DMS 273 (cell line): Measurements from ENCODE around the gene PGM1.
A peak's percentile ranks its signal among the peaks of the same experiment; 100 is the strongest.

Experiments used
- DNase-seq: peaks from one replicate; lab custom pipeline; 2025; ENCODE audit not compliant: unreplicated experiment; lab: John Stamatoyannopoulos, UW

The PGM1 gene

DNA sequence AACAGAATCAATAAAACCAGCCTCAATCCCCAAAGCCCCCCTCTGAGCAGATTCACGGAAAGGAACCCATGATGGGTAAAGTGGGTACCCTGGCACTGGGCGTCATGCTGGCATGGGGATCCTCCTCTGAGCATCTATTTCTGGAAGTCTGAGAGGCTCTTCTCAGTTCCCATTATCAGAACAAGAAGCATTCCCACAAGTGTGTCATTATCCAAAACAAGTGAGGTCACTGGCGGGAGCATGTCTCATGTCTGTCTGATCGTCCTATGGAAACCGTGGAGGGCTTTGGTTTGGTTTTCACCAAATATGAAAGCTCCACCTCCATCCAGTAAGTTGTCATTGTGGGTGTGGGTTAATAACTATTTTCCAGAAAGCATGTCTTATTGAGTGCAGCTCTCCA is 70.7 kb downstream of the PGM1 start:
- DNase-seq, result no peak

DNA sequence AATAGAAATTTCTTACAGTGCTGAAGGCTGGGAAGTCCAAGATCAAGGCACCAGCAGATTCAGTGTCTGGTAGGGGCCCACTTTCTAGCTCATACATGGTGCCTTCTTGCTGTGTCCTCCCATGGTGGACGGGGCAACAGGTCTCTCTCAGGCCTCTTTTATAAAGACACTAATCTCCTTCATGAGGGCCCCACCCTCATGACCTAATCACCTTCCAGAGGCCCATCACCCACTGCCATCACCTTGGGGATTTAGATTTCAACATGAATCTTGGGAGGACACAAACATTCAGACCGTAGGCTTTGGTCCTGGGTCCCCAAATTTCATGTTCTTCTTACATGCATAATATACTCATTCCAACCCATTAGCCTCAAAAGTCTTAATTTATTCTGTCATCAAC is 71.5 kb downstream of the PGM1 start:
- no peak for DNase-seq

DNA sequence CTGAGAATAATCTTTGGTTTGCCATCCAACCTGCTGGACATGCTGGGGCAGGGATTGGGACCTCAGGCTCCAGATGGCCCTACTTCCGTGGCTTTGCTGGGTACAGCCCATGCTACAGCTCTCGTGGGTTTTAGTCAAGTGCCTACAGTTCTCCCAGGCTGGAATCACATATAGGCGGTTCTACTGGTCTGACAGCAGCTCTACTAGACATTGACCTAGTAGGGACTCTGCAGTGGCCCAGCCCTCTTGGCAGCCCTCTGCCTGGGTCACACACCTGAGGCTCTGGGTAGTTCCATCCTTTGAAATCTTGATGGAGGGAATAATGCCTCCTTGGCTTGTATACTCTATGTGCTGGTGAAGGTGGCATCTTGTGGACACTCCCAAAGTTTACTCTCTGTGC is 72.2 kb downstream of the PGM1 start:
- peak; percentile 10 for DNase-seq

DNA sequence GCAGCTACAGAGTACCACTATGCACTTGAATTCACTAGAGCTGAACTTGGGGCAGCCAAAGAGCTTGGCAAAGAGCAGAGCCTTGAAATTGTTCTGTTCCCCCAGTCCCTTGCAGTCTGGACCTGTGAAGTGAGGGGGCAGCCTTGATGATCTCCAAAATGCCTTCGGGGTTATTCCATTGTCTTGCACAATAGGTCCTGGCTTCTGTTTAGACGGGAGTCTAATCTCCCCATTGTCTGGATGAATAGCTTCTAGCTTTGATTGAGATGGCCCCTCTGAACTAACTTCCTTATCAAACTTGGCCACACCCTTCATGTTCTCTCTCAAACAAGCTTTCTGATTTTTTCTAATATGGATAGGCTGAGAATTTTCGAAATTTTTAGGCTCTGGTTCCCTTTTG is 72.6 kb downstream of the PGM1 start:
- DNase-seq, result no peak

DNA sequence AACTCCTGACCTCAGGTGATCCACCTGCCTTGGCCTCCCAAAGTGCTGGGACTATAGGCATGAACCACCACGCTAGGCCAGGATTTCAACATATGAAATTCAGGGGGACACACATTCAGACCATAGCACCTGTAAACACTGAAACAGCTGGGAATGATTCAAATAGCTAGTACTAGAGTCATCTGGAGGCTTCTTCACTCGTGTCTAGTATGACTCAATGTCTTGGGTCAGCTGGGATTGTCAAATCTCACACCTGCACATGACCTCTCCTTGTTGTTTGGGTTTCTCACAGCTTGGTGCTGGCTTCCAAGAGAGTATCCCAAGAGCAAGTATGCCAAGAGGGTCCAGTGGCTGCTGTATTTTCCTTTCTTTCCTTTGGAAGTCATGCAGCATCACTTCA is 75.1 kb downstream of the PGM1 start:
- no peak for DNase-seq

DNA sequence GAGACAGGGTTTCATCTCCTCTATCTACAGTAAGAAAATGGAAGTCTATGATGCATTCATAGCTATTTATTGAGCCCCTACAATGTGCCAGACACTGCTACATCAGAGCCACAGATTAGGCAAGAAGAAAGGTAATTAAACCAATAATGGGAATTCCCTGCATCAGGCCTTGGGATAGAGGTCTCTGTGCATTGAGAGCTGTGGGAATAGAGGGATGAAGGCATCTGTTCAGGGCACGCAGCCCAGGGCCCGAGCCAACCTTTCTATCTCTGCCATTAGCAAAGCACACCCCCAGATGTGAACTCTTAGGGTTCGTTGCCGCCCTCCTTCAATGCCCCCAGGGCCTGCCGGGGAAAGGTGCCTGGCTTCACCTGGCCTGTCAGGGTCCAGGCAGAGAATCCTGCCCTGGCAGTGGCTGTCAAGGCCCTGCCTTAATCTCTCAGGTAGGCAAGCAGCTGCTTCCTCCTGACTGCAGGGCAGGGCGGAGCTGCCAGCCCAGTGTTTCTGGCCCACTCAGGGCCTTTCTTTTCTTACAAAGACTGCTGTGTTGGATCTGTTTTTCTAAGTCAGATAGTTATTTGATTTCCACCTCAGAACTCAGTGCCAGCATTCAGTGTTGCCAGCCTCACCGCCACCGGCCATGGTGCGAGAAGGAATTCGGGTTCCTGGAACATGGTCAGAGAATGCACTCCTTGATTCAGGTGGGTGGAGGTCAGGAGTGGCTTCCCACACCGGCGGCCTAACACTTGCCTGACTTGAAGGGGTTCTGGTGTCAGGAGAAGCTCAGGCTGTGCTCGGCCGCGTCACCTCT is 76.1 kb downstream of the PGM1 start:
- DNase-seq, result peak; percentile 7

DNA sequence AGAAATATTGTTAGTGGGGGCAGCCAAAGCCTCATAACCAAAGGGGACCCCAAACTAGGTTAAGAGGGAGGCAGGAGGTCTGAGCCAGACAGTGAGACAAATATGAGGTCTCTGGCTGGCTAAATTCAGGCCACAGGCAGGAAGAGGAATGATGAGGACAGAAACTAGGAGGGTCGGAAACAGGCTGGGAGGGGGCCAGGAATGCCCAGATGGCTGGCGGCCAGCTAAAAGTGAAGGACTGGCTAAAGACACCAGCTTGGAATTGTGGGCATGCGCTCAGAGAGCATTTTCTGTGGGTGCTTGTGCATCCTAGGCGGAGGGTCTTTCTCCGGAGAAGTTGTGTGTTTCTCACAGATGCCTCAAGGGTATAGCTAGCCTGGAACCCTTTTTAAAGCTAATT is 77.0 kb downstream of the PGM1 start:
- DNase-seq, result no peak

DNA sequence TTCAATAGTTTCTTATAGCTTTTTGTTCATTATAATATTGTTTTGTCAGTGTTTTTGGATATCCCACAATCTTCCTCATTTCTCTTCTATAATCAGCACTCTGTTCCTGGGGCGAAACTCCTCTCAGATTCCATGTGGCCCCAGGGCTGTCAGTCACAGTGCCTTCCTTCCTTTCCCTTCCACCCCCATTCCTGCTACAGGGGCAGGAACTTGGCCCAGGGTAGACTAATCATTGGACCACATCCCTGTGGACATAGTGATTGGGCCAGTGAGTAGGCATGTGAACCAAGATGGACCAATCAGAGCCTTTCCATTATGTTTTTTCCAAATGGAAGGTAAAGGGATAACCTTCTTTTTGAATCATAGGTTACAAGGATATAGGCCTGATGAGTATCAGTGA is 78.3 kb downstream of the PGM1 start:
- peak; percentile 26 for DNase-seq

DNA sequence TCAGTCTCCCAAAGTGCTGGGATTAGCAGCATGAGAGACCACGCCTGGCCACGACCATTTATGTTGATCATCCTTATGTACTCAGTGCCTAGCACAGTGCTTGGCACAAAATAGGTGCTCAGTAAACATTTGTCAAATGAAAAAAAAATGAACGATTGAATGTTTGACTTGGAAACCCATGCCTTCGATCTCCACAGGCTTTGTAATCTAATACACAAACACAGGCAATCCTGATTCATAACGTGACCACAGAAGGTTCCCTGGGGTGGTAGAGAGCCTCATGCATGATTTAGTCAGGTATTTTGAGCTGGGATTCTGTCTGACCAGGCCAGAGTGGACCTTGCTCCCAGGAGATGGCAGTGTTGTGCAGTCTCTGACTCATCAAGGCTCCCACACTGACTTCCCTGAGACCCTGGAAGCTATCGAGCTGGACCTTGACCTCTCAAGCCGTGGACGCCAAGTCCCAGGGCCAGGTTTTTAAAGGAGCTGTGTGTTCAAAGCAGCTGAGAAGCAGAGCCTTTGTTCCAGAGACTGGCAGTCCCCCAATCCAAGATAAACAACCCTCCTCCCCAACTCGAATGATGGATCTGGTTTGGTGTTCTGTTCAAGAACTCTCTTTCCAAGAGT is 81.1 kb downstream of the PGM1 start:
- DNase-seq, result peak; percentile 85

DNA sequence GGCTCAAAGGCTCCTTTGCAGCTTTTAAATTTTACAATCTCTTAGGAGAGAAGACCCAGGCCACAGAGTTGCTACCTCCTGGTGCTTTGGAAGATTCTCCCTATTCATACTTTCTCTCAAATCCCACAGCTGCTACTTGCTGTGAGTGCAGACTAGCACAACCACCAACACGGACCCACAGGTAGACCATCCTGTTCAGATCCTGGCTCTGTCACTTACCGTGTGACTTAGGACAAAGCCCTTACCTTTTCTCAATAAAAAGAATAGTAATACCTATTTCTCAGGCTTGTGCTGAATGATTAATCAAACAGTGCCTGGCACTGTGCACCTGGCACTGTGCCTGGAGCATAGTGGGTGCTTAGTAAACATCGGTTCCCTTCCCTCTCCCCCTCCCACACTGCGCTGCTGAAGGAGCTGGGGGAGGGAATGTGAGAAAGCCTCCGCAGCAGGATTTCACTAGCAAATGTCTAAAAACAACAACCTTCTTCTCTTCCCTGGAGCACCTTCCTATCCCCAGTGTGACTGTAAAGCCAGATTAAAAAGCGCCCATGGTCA is 81.7 kb downstream of the PGM1 start:
- peak; percentile 57 for DNase-seq

DNA sequence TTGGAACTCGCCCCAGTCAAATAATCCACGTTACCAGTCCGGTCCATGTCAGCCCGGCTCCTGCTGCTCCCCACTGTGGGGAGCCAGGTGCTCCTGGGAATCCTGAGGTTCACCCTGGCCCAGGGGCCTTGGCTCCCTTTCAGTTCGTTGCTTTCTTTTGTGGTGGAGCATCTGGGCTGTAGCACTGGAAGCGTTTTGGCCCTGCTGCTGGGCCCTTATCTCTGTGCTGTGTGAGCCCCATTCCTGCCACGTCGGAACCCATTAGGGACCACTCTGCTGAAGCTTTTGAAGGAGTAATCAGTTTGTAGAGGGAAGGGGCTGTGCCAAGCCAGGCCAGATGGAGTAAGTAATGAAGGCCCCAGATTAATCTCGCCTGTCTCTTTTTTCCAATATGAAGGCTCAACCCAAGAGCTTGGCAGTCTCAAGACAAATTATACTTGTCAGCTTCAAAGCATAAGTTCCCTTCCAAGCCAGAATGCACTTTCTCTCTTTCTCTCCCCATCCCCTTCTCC is 82.3 kb downstream of the PGM1 start:
- peak; percentile 86 for DNase-seq

DNA sequence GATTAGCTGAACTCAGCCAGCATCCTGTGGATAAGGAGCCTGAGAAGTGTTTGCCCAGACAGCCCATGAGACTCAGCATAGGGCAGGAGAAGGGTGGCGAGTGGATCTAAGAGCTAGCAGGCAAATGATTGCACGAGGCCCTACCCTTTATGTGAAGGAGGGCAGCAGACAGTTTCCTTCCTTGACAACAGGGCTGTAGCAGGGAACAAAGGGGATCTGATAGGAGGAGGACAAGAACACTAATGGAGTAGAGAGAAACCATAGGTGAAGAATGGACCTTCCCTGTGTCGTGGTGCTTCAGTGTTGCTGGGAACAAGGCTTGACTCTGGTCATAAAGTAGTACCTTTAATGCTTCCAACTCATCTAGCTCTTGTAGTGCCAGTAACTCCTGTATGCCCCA is 84.3 kb downstream of the PGM1 start:
- DNase-seq, result no peak

DNA sequence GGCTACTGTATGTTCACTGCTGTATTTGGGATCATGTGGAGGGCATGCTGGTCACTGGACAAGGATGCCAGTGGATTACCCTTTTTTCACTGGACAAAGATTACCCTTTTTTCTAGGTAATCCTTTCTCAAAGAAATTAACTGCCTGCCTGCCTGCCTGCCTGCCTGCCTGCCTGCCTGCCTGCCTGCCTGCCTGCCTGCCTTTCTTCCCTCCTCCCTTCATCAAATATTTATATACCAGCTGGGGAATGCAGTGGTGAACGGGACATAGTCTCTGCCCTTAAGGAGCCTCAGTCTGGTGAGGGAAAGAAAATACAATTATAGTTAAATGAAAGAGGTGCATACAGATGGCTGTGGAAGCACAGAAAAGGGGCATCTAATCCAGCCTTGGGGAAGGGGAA is 85.0 kb downstream of the PGM1 start:
- DNase-seq, result no peak

DNA sequence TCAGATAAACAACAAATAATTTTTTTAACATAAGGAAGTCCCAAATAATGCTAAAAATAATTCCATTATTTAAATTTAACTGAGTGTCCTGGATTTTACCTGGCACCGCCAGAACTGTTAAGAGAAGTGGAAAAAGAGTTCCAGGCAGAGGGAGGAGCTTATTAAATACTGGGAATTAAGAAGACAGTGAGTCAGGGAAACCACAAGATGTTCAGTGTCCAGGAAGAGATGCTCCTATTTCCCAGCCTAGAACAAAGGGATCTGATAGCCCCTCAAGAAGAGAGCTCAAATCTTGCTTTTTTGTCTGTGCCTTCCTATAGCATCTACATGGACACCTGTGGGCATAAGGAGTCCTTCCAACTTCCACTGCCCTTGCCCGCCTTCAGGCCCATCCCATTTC is 85.9 kb downstream of the PGM1 start:
- no peak for DNase-seq

DNA sequence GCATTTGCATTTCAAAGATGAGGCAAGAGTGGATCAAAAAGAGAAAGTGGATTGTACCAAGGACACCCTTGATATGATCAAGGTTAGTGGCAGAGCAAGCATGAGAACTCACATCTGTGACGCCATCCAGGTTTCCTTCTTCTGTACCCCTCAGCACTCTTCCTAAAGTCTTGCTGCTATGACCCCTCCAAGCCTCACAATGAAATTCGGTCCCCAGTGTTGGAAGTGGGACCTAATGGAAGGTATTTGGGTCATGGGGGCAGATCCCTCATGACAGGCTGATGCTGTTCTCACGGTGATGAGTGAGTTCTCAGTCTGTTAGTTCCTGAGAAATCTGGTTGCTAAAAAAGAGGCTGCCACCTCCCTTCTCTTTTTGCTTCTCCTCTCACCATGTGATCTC is 86.4 kb downstream of the PGM1 start:
- no peak for DNase-seq

DNA sequence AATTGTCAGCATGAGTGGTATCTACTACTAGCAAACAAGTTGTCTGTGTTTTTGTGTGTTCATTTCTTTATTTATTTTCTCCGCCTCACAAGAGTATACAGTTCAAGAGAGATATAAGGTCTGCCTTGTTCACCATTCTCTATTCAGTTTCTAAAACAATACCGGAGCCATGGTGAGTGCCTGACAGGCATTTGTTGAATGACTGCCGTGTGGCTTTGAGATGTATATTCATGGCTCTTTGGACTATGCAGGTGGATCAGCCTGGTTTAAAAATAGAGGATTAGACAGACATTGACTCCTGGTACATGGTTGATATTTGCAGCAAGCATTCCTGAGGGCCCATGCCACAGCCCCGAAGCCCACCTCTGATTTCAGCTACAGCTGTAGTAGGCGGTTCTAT is 89.7 kb downstream of the PGM1 start:
- no peak for DNase-seq

DNA sequence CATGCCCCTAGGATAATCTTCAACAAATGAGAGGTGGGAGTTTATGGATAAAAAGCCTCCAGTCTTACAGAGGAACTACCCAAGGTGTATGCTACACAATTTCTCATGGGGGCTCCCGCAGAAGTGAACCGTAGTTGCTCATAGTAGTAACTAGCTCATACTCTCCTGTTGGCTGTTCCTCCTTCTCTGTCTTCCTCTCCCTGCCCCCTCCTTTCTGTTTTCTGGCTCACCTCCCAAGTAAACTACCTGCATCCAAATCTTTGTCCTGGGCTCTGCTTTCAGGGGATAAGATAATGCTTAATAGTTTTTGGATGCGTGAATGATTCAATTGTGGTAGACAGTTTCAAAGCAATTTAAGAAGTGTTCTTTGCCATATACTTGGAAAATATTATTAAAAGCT is 90.5 kb downstream of the PGM1 start:
- no peak for DNase-seq

DNA sequence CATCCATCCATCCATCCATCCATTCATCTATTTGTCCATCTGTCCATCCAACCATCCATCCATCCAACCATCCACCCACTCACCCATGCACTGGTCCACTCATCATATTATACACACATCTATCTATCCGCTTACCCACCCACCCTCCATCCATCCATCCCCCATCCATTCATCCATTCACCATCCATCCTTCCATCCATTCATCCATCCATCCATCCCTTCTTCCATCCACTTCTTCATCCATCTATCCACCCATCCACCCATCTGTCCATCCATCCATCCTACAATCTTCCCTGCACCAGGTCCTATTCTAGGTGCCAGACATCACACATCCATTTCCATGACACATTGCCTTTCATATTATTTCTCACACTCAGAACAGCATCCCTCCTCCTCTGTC is 93.5 kb downstream of the PGM1 start:
- no peak for DNase-seq

DNA sequence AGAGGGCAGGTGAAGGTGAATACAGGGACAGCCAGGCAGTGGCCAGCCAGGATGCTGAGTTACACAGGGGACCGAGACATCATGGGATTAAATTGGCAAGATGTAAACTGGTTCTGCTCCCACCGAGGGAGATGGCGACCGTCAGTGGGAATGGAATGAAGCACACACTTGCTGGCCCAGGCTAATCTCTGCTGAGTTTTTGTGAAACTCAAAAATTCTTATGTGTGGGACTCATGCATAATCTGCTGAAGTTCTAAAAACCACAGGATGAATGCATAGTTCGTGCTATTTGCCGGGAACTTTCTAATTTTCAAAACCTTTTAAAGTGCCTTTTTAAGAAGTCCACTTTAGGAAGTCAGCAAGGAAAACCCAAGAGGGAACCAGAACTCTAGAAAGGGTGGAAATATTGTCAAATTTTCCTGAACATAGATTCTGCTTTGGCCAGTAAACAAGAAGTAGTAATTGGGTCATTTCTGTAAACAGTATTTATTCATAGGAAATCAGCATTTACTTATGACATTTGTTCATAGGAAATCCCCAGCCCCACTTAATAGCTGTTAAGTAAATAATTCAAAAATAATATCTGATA is 95.2 kb downstream of the PGM1 start:
- no peak for DNase-seq

DNA sequence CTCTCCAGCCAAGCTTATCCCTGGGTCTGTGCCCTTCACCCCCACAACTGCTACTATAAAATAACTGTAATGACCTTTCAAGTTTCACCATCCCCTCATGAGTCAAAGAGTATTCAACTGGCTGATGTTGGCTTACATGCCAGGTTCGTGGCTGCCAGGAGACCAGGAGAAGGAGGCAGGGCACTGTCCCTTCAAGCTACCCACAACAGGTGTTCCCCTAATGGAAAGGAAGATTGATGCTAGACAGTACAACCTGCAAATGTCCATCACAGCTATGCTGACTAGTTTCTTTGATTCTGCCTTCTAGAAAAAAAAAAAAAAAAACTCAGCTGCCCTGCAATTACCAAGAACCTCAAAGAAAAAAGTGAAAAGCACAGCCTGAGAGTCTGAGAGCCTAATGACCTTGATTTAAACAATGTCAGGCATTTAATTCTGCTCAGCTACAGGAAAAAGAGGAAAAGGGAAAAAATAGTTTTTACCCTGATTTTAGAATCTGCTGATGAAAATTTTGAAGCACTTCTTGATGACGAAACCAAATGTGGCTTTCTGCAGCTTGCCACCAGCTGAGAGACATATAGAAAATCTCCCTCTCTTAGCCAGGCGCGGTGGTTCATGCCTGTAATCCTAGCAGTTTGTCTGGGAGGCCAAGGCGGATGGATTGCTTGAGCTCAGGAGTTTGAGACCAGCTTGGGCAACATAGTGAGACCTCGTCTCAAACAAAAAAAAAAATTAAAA is 97.9 kb downstream of the PGM1 start:
- no peak for DNase-seq

DNA sequence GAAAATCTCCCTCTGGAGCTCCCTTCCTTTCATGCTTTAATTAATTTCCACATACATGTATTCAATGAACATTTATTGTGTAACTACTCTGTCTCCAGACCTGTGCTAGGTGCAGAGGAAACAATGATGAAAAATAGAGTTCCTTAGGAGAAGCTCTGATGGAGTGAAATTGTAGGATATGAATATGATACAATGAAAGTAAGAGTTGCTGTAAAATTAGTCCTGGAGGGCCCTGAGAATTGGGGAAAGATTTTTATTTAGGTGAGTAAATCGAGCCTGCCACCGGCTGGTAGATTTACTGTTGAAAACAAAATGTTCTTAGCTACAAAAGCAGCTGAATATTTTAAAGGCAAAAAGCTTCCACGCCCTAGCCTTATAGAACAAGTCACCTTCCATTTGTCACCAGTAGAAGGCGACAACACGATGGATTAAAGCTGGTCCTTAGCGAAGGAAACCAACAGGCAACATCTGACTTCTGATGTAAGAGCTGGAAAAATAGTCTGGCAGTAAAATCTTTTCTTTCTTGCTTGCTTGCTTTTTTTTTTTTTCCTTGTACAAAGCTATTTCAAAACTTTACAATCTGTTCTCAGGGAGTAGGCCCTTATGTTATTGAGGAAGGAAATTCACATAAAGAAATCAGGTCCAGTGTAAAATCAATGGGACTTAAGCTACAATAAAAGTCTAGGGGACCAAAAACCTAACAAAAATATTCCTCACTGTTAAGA is 98.7 kb downstream of the PGM1 start:
- peak; percentile 89 for DNase-seq
